ENCODE measurements around the gene RBX1.

GRCh38 chr22:40951795-40952605, 822 bp downstream of the RBX1 start:
- TF ChIP-seq CREB1 (IDR thresholded peaks at IDR 0.05; ENCODE audit: low read depth): no peak
- no peak for TF ChIP-seq RAD21 (IDR thresholded peaks at IDR 0.05; ENCODE audit: low read depth)
- no peak for TF ChIP-seq TEAD4 (IDR thresholded peaks at IDR 0.05)
- peak; percentile 79 for TF ChIP-seq YY1 (IDR thresholded peaks at IDR 0.05; ENCODE audit: low read depth)
- TF ChIP-seq REST (IDR thresholded peaks at IDR 0.05; ENCODE audit: low read depth): no peak
- TF ChIP-seq NFIC (IDR thresholded peaks at IDR 0.05): no peak
- no peak for TF ChIP-seq FOXM1 (IDR thresholded peaks at IDR 0.05; ENCODE audit: borderline replicate concordance, low read depth)
- no peak for TF ChIP-seq TAF1 (IDR thresholded peaks at IDR 0.05; ENCODE audit: low read depth)
- no peak for TF ChIP-seq MAX (IDR thresholded peaks at IDR 0.05)
